Measurements from ENCODE around the gene BBOF1. TPM values are rescaled to one million over a fixed set of nuclear protein-coding genes. Genes with fewer than 3 reads are reported as not detected.

The BBOF1 gene
- total RNA-seq, 1 experiment from 2014 or later = 6.8 TPM

- intact Hi-C loops (cut with micrococcal nuclease; ENCODE audit: unreplicated experiment) = loop anchor here (1.0 kb wide), 2 partner anchors 22 to 66 kb away; no protein-coding TSS in a partner anchor
- peak within 1 kb of the TSS; percentile 63 for H3K27ac ChIP-seq
These were observed 65.3 kb downstream of the BBOF1 start, which contains the start of the genes ALDH6A1 and LIN52 for GRCh38 chr14:74084277-74085046. Gene ALDH6A1 (minus strand): TSS chr14:74084453. CDS start chr14:74084394, 59 bp downstream. Gene LIN52 (plus strand): TSS chr14:74084956. CDS start chr14:74084975, 19 bp downstream.

DNA sequence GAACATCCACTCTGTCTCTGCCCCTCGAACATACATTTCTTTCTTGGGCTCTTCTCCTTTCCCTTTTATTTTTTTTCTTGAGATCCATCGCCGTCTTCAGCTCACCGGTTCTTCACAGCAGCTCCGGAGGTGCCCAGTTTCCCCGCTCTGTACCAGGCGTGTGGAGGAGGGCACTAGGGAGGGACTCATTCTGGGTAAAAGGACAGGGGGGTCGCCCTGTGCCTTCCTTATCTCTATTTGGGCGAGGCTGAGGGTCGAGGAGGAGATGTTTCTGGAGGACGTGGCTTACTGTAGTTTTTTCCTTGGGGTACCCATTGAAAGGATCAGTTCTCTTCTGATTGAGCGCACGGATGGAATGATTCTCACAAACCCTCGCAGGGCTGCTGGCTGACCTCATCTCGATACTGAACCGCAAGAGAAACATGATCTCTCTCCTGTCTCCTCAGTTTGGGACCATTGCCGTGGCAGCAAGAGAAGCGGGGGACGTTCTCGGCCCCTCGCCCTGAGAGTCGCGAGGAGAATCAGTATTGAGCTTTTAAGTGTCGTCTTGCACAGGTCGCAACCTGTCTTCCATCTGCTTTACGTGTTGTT lies 66.0 kb downstream of the BBOF1 start:
- H3K36me3 ChIP-seq (ENCODE audit: low read depth) = no peaks in the 10 kb centered on the region
- peak overlapping the region; percentile 86 for H3K4me2 ChIP-seq
- peak in 1 of 2 experiments; percentile 59 for DNase-seq
- intact Hi-C loops (cut with micrococcal nuclease; ENCODE audit: unreplicated experiment) = no loop called here
- H3K9me3 ChIP-seq (ENCODE audit: insufficient read depth, low read depth) = no peaks in the 10 kb centered on the region
- H3K27ac ChIP-seq = peak overlapping the region; percentile 63
- no peaks in the 10 kb centered on the region; the same call in 1 of the 2 replicates for H3F3A ChIP-seq (ENCODE audit: insufficient read depth, low read depth)
- H3K4me3 ChIP-seq = peak overlapping the region; percentile 77
- POLR2A ChIA-PET (ENCODE audit: unreplicated experiment) = interaction anchor here (0.7 kb wide), 1 partner anchor 22 kb away, joined by 5 read pairs; no protein-coding TSS in a partner anchor
- H2AFZ ChIP-seq = peak overlapping the region; percentile 95
- CTCF ChIA-PET = no interaction called here
- H4K20me1 ChIP-seq (ENCODE audit: insufficient read depth) = no peaks in the 10 kb centered on the region
- H3K9me2 ChIP-seq (ENCODE audit: insufficient read depth) = no peaks in the 10 kb centered on the region
- TF ChIP-seq EZH2 (IDR thresholded peaks at IDR 0.05; ENCODE audit: low read depth) = no peak
- TF ChIP-seq, protein P1, sequence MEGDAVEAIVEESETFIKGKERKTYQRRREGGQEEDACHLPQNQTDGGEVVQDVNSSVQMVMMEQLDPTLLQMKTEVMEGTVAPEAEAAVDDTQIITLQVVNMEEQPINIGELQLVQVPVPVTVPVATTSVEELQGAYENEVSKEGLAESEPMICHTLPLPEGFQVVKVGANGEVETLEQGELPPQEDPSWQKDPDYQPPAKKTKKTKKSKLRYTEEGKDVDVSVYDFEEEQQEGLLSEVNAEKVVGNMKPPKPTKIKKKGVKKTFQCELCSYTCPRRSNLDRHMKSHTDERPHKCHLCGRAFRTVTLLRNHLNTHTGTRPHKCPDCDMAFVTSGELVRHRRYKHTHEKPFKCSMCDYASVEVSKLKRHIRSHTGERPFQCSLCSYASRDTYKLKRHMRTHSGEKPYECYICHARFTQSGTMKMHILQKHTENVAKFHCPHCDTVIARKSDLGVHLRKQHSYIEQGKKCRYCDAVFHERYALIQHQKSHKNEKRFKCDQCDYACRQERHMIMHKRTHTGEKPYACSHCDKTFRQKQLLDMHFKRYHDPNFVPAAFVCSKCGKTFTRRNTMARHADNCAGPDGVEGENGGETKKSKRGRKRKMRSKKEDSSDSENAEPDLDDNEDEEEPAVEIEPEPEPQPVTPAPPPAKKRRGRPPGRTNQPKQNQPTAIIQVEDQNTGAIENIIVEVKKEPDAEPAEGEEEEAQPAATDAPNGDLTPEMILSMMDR (conservative IDR thresholded peaks at IDR 0.05) = no peak
- TSS peak; percentile 72 for BruUV-seq (replicated peaks)
- H3K27me3 ChIP-seq (ENCODE audit: insufficient read depth, low read depth) = no peaks in the 10 kb centered on the region
- H3K4me1 ChIP-seq (replicated peaks; ENCODE audit: insufficient read depth) = peaks cover 21% of the 10 kb centered on the region
- H3K79me2 ChIP-seq (ENCODE audit: low read depth) = peaks cover 19% of the 10 kb centered on the region

More at GRCh38 chr14:74084277-74085046, 65.3 kb downstream of the BBOF1 start, which contains the start of the genes ALDH6A1 and LIN52:
- Histone ChIP-seq H3K4me2 (peak within 1 kb of the TSS; percentile 100), H3F3A (ENCODE audit: insufficient read depth, low read depth) (no peaks in the 10 kb centered on the region; the same call in 1 of the 2 replicates), H3K4me1 (replicated peaks; ENCODE audit: insufficient read depth) (peaks cover 21% of the 10 kb centered on the region), H3K36me3 (ENCODE audit: low read depth) (no peaks in the 10 kb centered on the region), H3K4me3 (peak within 1 kb of the TSS; percentile 80), H2AFZ (peak within 1 kb of the TSS; percentile 97), H3K79me2 (ENCODE audit: low read depth) (peaks cover 19% of the 10 kb centered on the region), H3K27me3 (ENCODE audit: insufficient read depth, low read depth) (no peaks in the 10 kb centered on the region), H3K9me3 (ENCODE audit: insufficient read depth, low read depth) (no peaks in the 10 kb centered on the region), H3K9me2 (ENCODE audit: insufficient read depth) (no peaks in the 10 kb centered on the region), H4K20me1 (ENCODE audit: insufficient read depth) (no peaks in the 10 kb centered on the region)
- TF ChIP-seq EZH2 (IDR thresholded peaks at IDR 0.05; ENCODE audit: low read depth) = no peak
- TF ChIP-seq, protein P1 (conservative IDR thresholded peaks at IDR 0.05) = 0 out of 2 replicates have a peak, but pooled peaks have one; percentile 28
- ChIA-PET CTCF (no interaction called here), POLR2A (ENCODE audit: unreplicated experiment) (interaction anchor here (0.6 to 0.7 kb wide), 2 partner anchors 19 to 170 kb away, joined by 3 to 4 read pairs; no protein-coding TSS in a partner anchor)
- DNase-seq = peak; percentile 100
- no TSS peak for BruUV-seq (replicated peaks)

DNA sequence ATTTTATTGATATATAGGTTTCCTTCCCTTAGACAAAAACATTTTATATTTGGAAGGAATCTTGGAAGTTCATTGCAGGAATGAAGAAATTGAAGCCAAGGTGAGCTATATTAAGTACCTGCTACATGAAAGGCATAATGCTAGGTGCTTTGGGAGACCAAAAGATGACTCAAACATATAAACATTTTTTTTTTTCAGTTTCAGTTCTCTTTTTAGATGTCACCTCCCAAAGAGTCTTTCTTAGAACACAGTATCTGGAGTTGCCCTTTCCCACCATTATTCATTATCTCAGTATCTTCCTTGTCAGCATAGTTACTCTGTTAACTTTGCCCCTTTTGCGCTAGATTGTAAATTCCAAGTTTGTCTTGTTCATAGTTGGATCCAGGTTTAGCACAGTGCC lies 66.7 kb downstream of the BBOF1 start:
- BruUV-seq (replicated peaks) = no TSS peak
- Histone ChIP-seq H2AFZ (peak overlapping the region; percentile 95), H3K36me3 (ENCODE audit: low read depth) (no peaks in the 10 kb centered on the region), H3K9me2 (ENCODE audit: insufficient read depth) (no peaks in the 10 kb centered on the region), H3K27me3 (ENCODE audit: insufficient read depth, low read depth) (no peaks in the 10 kb centered on the region), H3K27ac (peak overlapping the region; percentile 63), H3K4me1 (replicated peaks; ENCODE audit: insufficient read depth) (peaks cover 21% of the 10 kb centered on the region), H3K79me2 (ENCODE audit: low read depth) (peaks cover 19% of the 10 kb centered on the region), H3K4me3 (peak overlapping the region; percentile 77), H3K4me2 (peak overlapping the region; percentile 86), H4K20me1 (ENCODE audit: insufficient read depth) (no peaks in the 10 kb centered on the region), H3F3A (ENCODE audit: insufficient read depth, low read depth) (no peaks in the 10 kb centered on the region; the same call in 1 of the 2 replicates), H3K9me3 (ENCODE audit: insufficient read depth, low read depth) (no peaks in the 10 kb centered on the region)
- DNase-seq = no peak
- TF ChIP-seq EZH2 (IDR thresholded peaks at IDR 0.05; ENCODE audit: low read depth) = no peak
- TF ChIP-seq, protein P1 (conservative IDR thresholded peaks at IDR 0.05) = no peak
- intact Hi-C loops (cut with micrococcal nuclease; ENCODE audit: unreplicated experiment) = no loop called here
- ChIA-PET CTCF (interaction anchor here (0.5 kb wide), 2 partner anchors 12 to 24 kb away, joined by 3 to 8 read pairs; no protein-coding TSS in a partner anchor), POLR2A (ENCODE audit: unreplicated experiment) (interaction anchor here (0.6 to 0.7 kb wide), 2 partner anchors 23 to 26 kb away, joined by 5 to 10 read pairs; no protein-coding TSS in a partner anchor)

All from PC-9 (cell line).